Panc1 (cell line): Measurements from ENCODE around the gene PLD1. TPM values are rescaled to one million over a fixed set of nuclear protein-coding genes. Genes with fewer than 3 reads are reported as not detected.

Experiments
- ATAC-seq: fragments of 200-7000 bp; cut with Tn5 transposase; 2 replicates; pipeline ENCODE4 v1.9.1; 2020; ENCODE audit warnings: mild to moderate bottlenecking, moderate library complexity
- BruUV-seq: library from RNA; stranded (reverse); fragments of 400-500 nt; replicated peaks from 2 replicates; lab custom pipeline; 2021; lab: Mats Ljungman, UMichigan
- CTCF ChIA-PET: fragments of 300-600 bp; sonication (Branson Sonifier 250); formaldehyde crosslinking; loops from one replicate; lab custom pipeline; 2022; ENCODE audit warnings: antibody characterized with exemption; lab: Charles Lee
- POLR2A ChIA-PET: fragments of 300-600 bp; sonication (Branson Sonifier 250); formaldehyde crosslinking; loops from one replicate; lab custom pipeline; 2022; ENCODE audit warnings: antibody characterized with exemption; lab: Charles Lee
- DNase-seq: peaks from one replicate; pipeline ENCODE4 v3.0.0-alpha.2; 2010; ENCODE audit warnings: low read depth, low spot score
- H3K27ac ChIP-seq: 2 replicates; pipeline ENCODE4 v1.5.1; 2011; ENCODE audit warnings: mild to moderate bottlenecking, low read length, inconsistent platforms
- H3K27me3 ChIP-seq: fragments of 200-500 bp; sonication (Bioruptor generic); 2 replicates; pipeline ENCODE4 v1.6.0; 2014; ENCODE audit warnings: low read length, inconsistent platforms; ENCODE audit not compliant: control insufficient read depth, insufficient read depth
- H3K36me3 ChIP-seq: fragments of 200-500 bp; sonication (Bioruptor generic); 2 replicates; pipeline ENCODE4 v1.5.1; 2014; ENCODE audit warnings: inconsistent platforms, mild to moderate bottlenecking, low read length, moderate library complexity; ENCODE audit not compliant: control insufficient read depth, insufficient read depth
- H3K4me1 ChIP-seq: 2 replicates; pipeline ENCODE4 v1.5.1; 2011; ENCODE audit warnings: inconsistent platforms, mild to moderate bottlenecking, low read length, moderate library complexity; ENCODE audit not compliant: control insufficient read depth, insufficient read depth
- H3K4me3 ChIP-seq, 2 experiments: 2 replicates each; pipeline ENCODE4 v1.5.1; 2011 to 2012; ENCODE audit warnings: low read depth in 2 of 2, low read length in 2 of 2, mild to moderate bottlenecking in 2 of 2, inconsistent platforms in 1 of 2, moderate library complexity in 1 of 2
- H3K9me3 ChIP-seq: fragments of 200-500 bp; sonication (Bioruptor generic); 2 replicates; pipeline ENCODE4 v1.5.1; 2014; ENCODE audit warnings: low read depth, mild to moderate bottlenecking, inconsistent platforms, low read length, moderate library complexity; ENCODE audit not compliant: control insufficient read depth, insufficient read depth
- CTCF ChIP-seq: fragments of 450-650 bp; IDR thresholded peaks from 2 replicates; pipeline ENCODE4 v1.5.1; 2017; ENCODE audit warnings: mild to moderate bottlenecking
- POLR2AphosphoS5 ChIP-seq: IDR thresholded peaks from 2 replicates; pipeline ENCODE4 v1.6.1; 2012; ENCODE audit warnings: mild to moderate bottlenecking, low read depth, low read length, moderate library complexity
- REST ChIP-seq, 2 experiments: IDR thresholded peaks; 2 replicates each; pipeline ENCODE4 v1.6.1; 2011 to 2012; ENCODE audit warnings: low read depth in 2 of 2, control low read depth in 1 of 2, low read length in 1 of 2, mild to moderate bottlenecking in 1 of 2, moderate library complexity in 1 of 2; ENCODE audit not compliant: insufficient read depth in 1 of 2
- SIN3A ChIP-seq: IDR thresholded peaks from 2 replicates; pipeline ENCODE4 v1.6.1; 2012; ENCODE audit warnings: low read depth, mild to moderate bottlenecking, low read length, moderate library complexity, borderline replicate concordance; ENCODE audit not compliant: insufficient read depth
- TCF7L2 ChIP-seq: IDR thresholded peaks from 2 replicates; pipeline ENCODE4 v1.6.1; 2011; ENCODE audit warnings: mild to moderate bottlenecking, low read depth, low read length, inconsistent platforms
- in situ Hi-C: cut with HindIII; loops from 2 replicates; pipeline ENCODE4 v1.10.0; 2016; ENCODE audit warnings: low sequenced_read_pairs, low pct_unique_long_range_greater_than_20kb
- intact Hi-C: fragments of 100-400 bp; cut with micrococcal nuclease; formaldehyde crosslinking; loops from one replicate; pipeline ENCODE4 v1.10.0; 2022; ENCODE audit not compliant: unreplicated experiment
- total RNA-seq: library from RNA; stranded (reverse); gene quantifications from one replicate; pipeline ENCODE4 v1.2.1, GENCODE V29; 2021; ENCODE audit not compliant: unreplicated experiment

The PLD1 gene
- total RNA-seq, 1 experiment from 2014 or later, result 20.6 TPM

- no peaks in the 10 kb centered on the region for H3K9me3 ChIP-seq
- no TSS peak for BruUV-seq
- TF ChIP-seq POLR2AphosphoS5 (no peak), TCF7L2 (no peak), CTCF (no peak), SIN3A (no peak), REST (IDR thresholded peaks at IDR 0.05; ENCODE audit: insufficient read depth in 1 of 2, low read depth in 2 of 2, low read length in 1 of 2) (no peak)
- ChIA-PET POLR2A (no interaction called here), CTCF (no interaction called here)
- no peaks in the 10 kb centered on the region for H3K36me3 ChIP-seq
- DNase-seq (no peak), ATAC-seq (no peak)
- no peak overlapping the region for H3K4me3 ChIP-seq
- no peaks in the 10 kb centered on the region for H3K4me1 ChIP-seq
- intact Hi-C loops (no loop called here), in situ Hi-C loops (no loop called here)
- no peak overlapping the region for H3K27ac ChIP-seq
- H3K27me3 ChIP-seq, result no peaks in the 10 kb centered on the region
Measured at GRCh38 chr3:171556574-171557145, 253.6 kb downstream of the PLD1 start.

- TF ChIP-seq POLR2AphosphoS5, result no peak
- TF ChIP-seq CTCF, result no peak
- no peak for TF ChIP-seq SIN3A
- no peak for TF ChIP-seq TCF7L2
- no peak for TF ChIP-seq REST (IDR thresholded peaks at IDR 0.05; ENCODE audit: insufficient read depth in 1 of 2, low read depth in 2 of 2, low read length in 1 of 2)
- Histone ChIP-seq H3K27ac (no peak overlapping the region), H3K36me3 (no peaks in the 10 kb centered on the region), H3K9me3 (no peaks in the 10 kb centered on the region), H3K4me3 (no peak overlapping the region), H3K4me1 (no peaks in the 10 kb centered on the region), H3K27me3 (no peaks in the 10 kb centered on the region)
- CTCF ChIA-PET, result no interaction called here
- no TSS peak for BruUV-seq
- intact Hi-C loops, result no loop called here
- ATAC-seq, result no peak
- DNase-seq, result no peak
- in situ Hi-C loops, result no loop called here
- POLR2A ChIA-PET, result no interaction called here
Measured at GRCh38 chr3:171556148-171556547, 254.1 kb downstream of the PLD1 start.
